ENCODE results near the gene RPE65. TPM values are rescaled to one million over a fixed set of nuclear protein-coding genes. Genes with fewer than 3 reads are reported as not detected.

Gene RPE65
- total RNA-seq, 4 donors from 2014 or later, result 3.5 TPM; not detected in 3

- Histone ChIP-seq H3K4me1 (no peaks in the 10 kb centered on the region), H3K36me3 (no peaks in the 10 kb centered on the region), H3K9me3 (no peaks in the 10 kb centered on the region), H3K27me3 (no peaks in the 10 kb centered on the region), H3K27ac (no peak overlapping the region), H3K4me3 (no peak overlapping the region)
- no peak for DNase-seq
- intact Hi-C loops (cut with DNase I; ENCODE audit: low total_unique reads), result no loop called here
- no peak for TF ChIP-seq POLR2A (IDR thresholded peaks at IDR 0.05)
- TF ChIP-seq, protein P1, sequence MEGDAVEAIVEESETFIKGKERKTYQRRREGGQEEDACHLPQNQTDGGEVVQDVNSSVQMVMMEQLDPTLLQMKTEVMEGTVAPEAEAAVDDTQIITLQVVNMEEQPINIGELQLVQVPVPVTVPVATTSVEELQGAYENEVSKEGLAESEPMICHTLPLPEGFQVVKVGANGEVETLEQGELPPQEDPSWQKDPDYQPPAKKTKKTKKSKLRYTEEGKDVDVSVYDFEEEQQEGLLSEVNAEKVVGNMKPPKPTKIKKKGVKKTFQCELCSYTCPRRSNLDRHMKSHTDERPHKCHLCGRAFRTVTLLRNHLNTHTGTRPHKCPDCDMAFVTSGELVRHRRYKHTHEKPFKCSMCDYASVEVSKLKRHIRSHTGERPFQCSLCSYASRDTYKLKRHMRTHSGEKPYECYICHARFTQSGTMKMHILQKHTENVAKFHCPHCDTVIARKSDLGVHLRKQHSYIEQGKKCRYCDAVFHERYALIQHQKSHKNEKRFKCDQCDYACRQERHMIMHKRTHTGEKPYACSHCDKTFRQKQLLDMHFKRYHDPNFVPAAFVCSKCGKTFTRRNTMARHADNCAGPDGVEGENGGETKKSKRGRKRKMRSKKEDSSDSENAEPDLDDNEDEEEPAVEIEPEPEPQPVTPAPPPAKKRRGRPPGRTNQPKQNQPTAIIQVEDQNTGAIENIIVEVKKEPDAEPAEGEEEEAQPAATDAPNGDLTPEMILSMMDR (IDR thresholded peaks at IDR 0.05), result no peak
Observed at GRCh38 chr1:68384872-68385411, 64.8 kb downstream of the RPE65 start.

DNA sequence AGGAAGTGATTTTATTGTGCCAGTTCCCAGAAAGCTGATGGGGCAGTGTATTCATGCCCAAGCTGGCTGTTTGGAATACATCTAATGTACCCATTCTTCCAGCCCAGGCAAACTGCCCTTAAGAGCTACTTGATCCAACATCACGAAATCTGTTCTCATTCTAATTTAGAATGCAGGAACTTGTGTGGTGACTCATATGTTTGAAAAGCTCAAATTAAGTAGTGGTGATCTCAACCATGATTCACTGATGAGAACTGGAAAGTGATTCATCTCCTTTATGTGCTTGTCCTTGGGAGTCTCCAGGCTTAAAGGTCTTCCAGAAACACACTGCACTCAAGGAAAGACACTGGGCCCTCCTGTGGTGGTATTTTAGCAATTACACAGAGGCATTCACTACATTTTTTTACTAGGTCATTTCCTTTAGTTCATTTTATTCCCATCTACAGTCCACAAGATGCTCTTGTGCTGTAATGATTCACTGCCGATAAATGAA, 65.4 kb downstream of the RPE65 start:
- peak in 1 of 2 donors; percentile 31 for DNase-seq
- no peak overlapping the region for H3K4me3 ChIP-seq
- TF ChIP-seq, protein P1 (IDR thresholded peaks at IDR 0.05), result peak in 2 of 4 experiments; percentile 9 to 37
- TF ChIP-seq POLR2A (IDR thresholded peaks at IDR 0.05), result no peak
- H3K4me1 ChIP-seq, result no peaks in the 10 kb centered on the region
- intact Hi-C loops (cut with DNase I; ENCODE audit: low total_unique reads), result no loop called here
- peak overlapping the region in 1 of 2 donors; percentile 42 for H3K27ac ChIP-seq
- H3K36me3 ChIP-seq, result no peaks in the 10 kb centered on the region
- H3K9me3 ChIP-seq, result no peaks in the 10 kb centered on the region
- no peaks in the 10 kb centered on the region for H3K27me3 ChIP-seq

- intact Hi-C loops (cut with DNase I; ENCODE audit: low total_unique reads), result no loop called here
Observed at GRCh38 chr1:68383092-68383491, 66.7 kb downstream of the RPE65 start.

DNA sequence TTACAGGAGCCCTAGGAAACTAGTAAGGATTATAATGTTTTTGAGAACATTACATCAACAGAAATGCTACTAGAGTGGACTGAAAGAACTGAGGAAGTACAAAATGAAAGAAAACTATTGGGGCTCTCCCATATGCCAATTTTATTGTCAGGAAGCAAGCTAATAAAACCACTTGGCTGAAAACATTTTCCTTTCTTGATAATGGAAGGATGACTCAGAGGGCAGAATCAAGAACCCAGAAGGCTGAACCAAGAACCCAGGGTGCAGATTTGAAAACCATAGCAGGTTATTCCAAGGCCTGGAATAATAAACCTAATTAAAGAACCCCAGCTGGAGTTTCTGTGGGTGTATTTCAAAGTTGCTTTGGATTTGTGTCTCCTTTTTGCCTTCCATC, 70.7 kb downstream of the RPE65 start:
- Histone ChIP-seq H3K4me3 (no peak overlapping the region), H3K27me3 (no peaks in the 10 kb centered on the region), H3K9me3 (no peaks in the 10 kb centered on the region), H3K4me1 (no peaks in the 10 kb centered on the region), H3K27ac (no peak overlapping the region), H3K36me3 (no peaks in the 10 kb centered on the region)
- TF ChIP-seq, protein P1 (IDR thresholded peaks at IDR 0.05), result no peak
- no peak for TF ChIP-seq POLR2A (IDR thresholded peaks at IDR 0.05)
- intact Hi-C loops (cut with DNase I; ENCODE audit: low total_unique reads), result no loop called here
- DNase-seq, result no peak

More at GRCh38 chr1:68383092-68383491, 66.7 kb downstream of the RPE65 start:
- Histone ChIP-seq H3K4me1 (no peaks in the 10 kb centered on the region), H3K27ac (no peak overlapping the region), H3K9me3 (no peaks in the 10 kb centered on the region), H3K4me3 (no peak overlapping the region), H3K36me3 (no peaks in the 10 kb centered on the region), H3K27me3 (no peaks in the 10 kb centered on the region)
- DNase-seq, result no peak
- TF ChIP-seq, protein P1 (IDR thresholded peaks at IDR 0.05), result no peak
- TF ChIP-seq POLR2A (IDR thresholded peaks at IDR 0.05), result no peak

Small RNA genes within 50 kb of the gene (small RNA-seq; reads per million reads assigned to genes)
- gene AL139413.1, result not detected

Other genes starting within 250 kb of the RPE65 start
- gene WLS, start 217.4 kb downstream of the RPE65 start, total RNA-seq, result 100 to 1,000 TPM in 2 of 4 donors, 10 to 100 TPM in 2; 44.1 to 160 (median 76.8) TPM
- gene DEPDC1, start 47.1 kb upstream of the RPE65 start, total RNA-seq, result 10 to 100 TPM in 1 of 4 donors, 1 to 10 TPM in 1, under 1 TPM in 2; under 0.01 to 18.1 (median 2.9) TPM